GM21529 (cell line): ENCODE data around the gene CDKAL1.
"Not testable (repeated sequence)": the region's sequence is repeated elsewhere in the genome, so short reads cannot be mapped to it uniquely, and the experiment has no call there.

Source experiments
- ATAC-seq: cut with Tn5 transposase; IDR thresholded peaks from one replicate; pipeline ENCODE4 v1.9.1; 2021; ENCODE audit not compliant: unreplicated experiment

The CDKAL1 gene

GRCh38 chr6:20632696-20633095 lies 98.4 kb downstream of the CDKAL1 start:
- ATAC-seq: no peak

DNA sequence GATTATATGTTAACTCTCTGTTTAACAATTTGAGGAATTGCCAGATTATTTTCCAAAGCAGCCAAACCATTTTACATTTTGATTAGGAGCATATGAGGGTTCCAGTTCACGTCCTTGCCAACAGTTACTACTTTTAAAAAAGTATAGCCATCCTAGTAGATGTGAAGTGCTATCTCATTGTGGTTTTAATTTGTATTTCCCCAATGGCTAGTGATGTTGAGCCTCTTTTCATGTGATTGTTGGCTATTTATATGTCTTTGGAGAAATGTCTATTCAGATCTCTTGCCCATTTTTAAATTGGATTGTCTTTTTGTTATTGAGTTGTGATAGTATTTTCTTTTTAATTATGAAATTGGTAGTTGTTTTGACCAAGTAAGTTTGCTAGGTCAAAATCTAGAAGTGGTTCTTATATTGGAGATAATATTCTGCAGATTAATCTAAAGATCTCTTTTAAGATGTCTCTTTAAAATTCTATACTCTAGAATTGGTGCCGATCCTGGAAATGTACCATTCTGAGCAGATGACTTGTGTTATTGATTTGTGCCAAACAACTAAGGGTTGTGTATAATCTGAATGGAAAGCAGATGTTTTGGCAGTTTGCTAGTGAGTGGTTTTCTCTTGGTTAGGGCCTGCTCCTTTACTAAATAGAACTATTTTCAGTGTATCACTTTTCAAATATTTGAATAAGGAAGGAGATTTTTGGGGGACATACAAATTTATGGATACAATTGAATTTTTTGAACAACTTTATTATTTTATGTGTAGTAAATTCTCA lies 99.5 kb downstream of the CDKAL1 start:
- ATAC-seq: no peak

DNA sequence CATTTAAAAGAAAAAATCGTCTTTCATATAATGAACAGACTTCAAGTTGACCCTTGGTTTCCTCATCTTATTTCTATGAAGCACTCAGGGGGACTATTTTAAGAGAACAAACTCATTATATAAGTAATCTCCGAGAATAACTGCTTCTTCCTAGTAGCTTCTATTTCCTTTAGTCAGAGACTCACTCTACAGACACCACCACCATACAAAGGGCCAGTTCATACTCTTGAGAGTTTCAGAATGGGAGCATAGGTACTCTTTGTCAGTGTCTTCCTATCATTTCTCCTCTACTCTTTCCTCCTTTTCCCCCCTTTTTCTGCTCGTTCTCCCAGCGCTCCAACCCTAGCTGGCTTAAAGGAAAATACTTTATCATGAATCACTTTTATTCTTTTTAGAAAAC lies 104.9 kb downstream of the CDKAL1 start:
- no peak for ATAC-seq

GRCh38 chr6:20640181-20640580 lies 105.9 kb downstream of the CDKAL1 start:
- ATAC-seq: no peak

GRCh38 chr6:20642441-20642840 lies 108.2 kb downstream of the CDKAL1 start:
- ATAC-seq: no peak

- no peak for ATAC-seq
Measured at GRCh38 chr6:20644667-20645370, 110.6 kb downstream of the CDKAL1 start.

DNA sequence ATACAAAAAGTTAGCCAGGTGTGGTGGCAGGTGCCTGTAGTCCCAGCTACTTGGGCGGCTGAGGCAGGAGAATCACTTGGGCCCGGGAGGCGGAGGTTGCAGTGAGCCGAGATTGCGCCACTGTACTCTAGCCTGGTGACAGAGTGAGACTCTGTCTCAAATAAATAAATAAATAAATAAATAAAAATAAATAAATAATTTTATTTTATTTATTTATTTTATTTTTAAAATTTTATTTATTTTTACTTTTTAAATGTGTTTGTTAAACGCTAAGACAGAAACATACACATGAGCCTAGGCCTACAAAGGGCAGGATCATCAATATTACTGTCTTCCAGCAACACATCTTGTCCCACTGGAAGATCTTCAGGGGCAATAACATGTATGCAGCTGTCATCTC lies 111.3 kb downstream of the CDKAL1 start:
- ATAC-seq: not testable (repeated sequence)

- no peak for ATAC-seq
Measured at GRCh38 chr6:20647585-20647984, 113.3 kb downstream of the CDKAL1 start.

DNA sequence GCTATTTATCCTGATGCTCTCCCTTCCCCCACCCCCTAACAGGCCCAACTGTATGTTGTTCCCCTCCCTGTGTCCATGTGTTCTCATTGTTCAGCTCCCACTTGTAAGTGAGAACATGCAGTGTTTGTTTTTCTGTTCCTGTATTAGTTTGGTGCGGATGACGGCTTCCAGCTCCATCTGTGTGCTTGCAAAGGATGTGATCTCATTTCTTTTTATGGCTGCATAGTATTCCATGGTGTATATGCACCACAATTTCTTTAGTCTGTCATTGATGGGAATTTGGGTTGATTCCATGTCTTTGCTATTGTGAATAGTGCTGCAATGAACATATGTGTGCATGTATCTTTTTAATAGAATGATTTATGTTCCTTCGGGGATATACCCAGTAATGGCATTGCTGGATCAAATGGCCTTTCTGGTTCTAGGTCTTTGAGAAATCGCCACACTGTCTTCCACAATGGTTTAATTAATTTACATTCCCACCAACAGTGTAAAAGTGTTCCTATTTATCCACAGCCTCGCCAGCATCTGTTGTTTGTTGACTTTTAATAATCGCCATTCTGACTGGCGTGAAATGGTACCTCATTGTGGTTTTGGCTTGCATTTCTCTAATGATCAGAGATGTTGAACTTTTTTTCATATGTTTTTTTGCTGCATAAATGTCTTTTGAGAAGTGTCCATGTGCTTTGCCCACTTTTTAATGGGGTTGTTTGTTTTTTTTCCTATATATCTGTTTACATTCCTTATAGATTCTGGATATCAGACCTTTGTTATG lies 115.6 kb downstream of the CDKAL1 start:
- not testable (repeated sequence) for ATAC-seq

DNA sequence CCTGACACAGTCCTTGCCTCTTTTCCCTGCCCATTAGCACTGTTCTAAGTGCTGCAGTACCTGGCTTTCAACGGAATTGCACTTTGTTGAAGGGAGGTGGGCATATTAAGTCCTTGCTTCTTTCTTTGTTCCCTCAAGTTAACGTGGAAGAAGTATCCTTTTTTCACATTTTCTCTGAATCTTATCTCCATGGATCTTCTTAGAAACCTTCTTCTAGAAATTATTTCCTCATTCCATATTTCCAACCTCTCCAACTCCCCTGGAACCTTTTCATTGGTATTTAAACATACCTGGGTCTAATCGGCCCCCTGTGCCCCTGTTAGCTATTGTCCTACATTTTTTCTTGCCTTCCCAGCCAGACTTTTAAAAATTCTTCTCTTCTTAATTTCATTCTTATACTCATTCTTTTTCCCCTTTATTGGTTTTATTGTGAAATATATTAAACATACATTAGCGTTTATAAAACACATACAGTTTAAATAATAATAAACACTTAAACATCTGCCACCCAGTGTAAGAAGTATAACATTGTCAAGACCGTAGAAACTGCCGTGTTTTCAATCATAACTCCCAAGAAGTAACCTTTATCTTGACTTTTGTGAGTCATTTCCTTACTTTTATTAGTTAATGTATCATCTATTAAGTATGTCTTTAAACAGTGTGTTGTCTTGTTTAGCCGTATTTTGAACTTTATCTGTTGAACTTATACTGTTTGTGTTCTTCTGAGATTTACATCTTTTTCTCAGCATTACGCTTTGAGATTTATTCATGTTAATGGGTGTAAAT lies 118.2 kb downstream of the CDKAL1 start:
- no peak for ATAC-seq

DNA sequence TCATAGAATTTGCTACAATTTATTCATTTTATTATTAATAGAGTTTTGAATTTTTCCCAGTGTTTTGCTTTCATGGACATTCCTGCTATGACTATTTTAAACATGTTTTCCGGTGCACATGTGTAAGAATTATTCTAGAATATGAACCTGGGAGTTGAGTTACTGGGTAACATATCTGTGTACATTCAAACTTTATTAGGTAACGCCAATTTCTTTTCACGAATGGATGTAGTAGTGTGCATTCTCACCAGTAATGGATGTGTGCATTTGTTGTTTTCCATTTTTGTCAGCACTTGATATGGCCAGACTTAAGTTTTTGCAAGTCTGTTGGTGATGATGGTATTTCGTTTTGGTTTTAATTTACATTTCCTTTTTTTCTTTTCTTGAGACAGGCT lies 118.8 kb downstream of the CDKAL1 start:
- ATAC-seq: no peak

- ATAC-seq: no peak
Measured at GRCh38 chr6:20655317-20655716, 121.1 kb downstream of the CDKAL1 start.

GRCh38 chr6:20657274-20657800 lies 123.1 kb downstream of the CDKAL1 start:
- no peak for ATAC-seq

- ATAC-seq: no peak
Measured at GRCh38 chr6:20658053-20658452, 123.8 kb downstream of the CDKAL1 start.

DNA sequence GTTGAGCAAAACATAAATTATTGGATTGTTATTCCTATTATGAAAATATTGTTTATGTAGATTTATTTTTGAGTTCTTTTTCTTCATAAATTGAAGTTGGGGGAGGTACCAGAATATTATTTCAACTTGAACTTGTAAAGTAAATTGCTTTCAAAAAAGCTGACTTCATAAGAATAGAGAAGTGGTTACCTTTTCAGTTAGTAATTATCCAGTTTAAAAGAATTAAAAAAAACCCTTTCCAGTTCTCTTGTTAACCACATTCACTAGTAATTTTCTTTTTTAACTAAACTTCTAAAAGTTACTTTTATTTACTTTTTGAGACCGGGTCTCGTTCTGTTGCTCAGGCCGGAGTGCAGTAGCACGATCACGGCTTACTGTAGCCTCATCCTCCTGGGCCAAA lies 124.3 kb downstream of the CDKAL1 start:
- ATAC-seq: no peak

DNA sequence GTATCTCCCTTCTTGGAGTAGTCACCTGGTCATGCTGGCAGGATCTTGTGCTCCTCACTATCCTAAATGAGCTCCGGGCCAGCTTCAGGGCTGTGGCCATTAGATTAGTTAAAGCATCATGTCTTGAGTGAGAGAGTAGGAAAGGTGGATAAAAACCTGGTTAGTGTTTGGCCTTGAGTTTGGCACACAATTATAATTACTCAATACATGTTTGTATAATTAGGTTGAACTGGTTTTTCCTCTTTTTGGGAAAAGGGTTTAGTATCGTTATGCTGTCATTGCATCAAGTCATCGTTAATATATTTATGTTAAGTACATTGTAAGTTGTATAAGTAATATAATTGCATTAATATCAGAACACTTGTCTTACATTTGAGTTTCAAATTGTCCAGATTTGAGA lies 126.3 kb downstream of the CDKAL1 start:
- no peak for ATAC-seq

DNA sequence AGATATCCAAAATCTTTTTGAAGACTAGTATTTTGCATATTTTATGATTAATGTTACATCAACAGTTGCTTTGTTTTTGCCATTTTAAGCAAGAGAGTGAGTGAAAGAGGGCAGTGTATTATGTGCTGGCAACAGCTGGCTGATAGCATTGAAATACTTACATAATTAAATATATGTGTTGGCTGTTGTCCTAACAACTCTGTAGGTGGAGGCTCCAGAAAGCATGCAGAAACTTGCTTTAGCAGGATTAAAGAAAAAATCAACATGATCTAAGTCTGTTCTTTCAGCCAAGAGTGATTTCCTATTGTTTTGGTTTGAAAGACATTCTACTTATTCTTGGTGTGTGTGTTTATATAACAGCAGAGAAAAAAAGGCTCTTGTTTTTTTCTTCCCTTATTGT lies 127.5 kb downstream of the CDKAL1 start:
- ATAC-seq: no peak

GRCh38 chr6:20664250-20664649 lies 130.0 kb downstream of the CDKAL1 start:
- no peak for ATAC-seq

DNA sequence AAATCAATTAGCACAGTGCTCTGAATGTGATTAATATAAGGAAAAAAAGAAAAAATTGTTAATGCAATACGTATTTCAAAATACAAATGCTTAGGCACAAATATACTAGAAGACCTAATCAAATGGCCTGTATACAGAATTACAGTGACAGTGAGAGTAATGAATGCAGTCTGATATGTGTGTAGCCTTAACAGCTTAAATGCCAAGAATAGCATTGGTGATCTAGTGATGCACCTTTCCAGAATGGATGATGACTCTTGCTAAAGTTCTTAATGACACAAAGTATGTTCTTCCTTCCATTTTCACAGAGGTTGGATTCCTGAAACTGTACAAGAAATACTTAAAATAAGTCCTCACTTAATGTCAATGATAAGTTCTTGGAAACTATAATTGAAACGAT lies 131.0 kb downstream of the CDKAL1 start:
- ATAC-seq: no peak

- peak; percentile 97 for ATAC-seq
Measured at GRCh38 chr6:20669571-20670314, 135.5 kb downstream of the CDKAL1 start.
